HTR-8/SVneo (cell line): ENCODE data around the gene GPR135.

Experiments used
- DNase-seq: peaks from one replicate; pipeline ENCODE4 v3.0.0; 2011; ENCODE audit warnings: low spot score, mixed read lengths; ENCODE audit not compliant: insufficient read length
- FAIRE-seq: peaks from 2 replicates; lab custom pipeline; 2011; peaks lifted over from hg19 to GRCh38; lab: Jason Lieb, UNC

The GPR135 gene

DNA sequence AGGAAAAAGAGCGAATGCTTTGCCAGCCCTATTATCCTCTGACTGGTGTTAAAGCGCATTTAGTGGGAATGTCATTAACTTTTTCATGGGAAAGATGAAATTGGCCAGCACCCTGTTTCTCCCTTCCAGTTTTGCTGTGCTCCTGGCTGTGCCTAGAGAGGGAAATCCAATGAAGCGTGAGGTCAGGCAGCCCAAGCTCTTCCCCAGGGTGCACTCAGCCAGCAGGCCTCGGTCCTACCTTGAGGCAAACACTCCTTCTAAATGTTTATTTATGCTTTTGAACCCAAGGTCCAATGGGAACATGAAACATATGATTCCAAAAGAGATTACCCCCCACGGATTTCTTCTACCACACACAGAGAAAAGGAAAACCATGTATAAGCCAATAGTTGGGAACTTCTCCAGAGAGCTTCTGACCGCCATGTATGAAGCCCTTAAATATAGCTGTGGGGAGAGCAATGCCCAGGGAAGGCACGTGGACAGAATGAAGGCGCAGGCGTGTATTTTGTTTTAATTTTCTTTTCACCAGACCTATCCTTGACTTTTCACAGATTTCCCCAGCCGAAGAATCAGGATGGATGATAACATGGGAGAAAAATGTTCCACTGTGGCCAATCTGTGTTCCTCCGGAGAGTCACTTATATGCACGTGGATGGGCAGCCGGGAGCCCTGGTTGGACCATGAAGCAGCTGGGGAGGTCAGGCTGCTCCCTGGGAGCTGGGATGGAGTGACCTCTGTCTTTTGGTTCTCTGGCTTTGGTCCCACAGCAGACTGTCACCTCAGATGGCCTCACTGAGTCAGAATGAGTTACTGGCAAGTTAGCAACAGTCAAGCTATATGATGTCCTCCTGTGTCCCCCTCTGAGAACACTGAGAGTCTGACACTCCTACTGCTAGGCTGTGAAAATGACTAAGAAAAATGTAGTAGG lies 37.3 kb downstream of the GPR135 start:
- FAIRE-seq (peak; percentile 95), DNase-seq (no peak)

DNA sequence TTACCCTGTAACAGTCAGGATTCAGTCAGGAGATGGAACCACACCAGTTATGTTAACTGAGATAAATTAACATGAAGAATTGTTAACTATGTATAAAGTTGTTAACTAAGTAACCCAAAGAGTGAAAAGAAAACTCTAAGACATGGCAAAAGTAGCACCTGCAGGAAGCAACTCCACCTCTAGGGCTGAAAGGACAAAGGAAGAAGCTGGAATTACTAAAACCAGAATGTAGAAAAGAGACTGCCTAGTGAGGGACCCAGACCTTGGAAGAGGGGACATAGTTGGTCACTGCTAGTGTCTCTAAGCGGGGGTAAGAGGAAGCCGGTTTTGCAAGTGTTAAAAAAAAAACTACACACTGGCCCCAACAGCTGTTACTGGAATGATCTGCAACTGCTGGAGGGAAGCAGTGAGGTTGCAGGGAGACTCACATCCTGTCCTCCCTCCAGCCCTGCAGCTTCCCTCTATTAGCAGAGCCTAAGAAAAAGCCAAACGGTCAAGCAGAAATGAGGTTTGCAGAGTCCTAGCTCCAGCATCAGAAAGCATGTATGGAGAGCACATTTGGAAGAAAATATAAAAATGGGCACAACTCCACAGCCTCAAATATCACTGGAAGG lies 39.8 kb downstream of the GPR135 start:
- DNase-seq (no peak), FAIRE-seq (peak; percentile 62)

DNA sequence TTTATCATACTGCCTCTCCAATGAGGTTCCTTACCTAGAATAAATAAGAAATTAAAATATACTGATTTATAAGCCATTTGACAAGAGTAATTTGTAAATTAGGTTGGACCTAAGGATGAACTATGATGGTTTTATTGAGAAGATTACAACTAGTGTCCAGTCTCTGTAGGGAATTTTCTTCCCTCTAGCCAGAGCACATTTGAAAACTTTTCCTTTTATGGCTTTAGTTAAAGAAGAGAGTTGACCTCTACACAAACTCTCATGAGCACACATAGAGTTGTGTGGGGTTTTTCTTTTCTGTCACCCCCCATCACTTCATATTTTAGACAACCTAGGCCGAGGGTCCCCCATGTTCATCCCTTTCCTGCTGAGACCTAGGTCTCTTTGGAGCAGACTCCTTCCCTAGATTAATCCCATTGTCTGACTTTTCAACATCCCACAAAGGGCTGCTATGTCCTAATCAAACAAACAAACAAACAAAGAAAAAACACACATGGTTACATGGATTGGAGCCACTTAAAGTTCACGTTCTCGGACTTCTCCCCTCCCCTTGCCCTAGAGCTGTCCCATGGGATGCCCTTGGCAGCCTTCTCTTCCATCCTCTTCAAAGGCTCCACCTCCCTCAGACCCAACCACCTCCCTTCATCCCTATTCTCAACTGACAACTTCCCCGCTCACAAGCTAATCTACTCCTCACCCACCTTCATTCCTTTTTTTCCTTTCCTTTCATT lies 40.7 kb downstream of the GPR135 start:
- FAIRE-seq = peak; percentile 87

DNA sequence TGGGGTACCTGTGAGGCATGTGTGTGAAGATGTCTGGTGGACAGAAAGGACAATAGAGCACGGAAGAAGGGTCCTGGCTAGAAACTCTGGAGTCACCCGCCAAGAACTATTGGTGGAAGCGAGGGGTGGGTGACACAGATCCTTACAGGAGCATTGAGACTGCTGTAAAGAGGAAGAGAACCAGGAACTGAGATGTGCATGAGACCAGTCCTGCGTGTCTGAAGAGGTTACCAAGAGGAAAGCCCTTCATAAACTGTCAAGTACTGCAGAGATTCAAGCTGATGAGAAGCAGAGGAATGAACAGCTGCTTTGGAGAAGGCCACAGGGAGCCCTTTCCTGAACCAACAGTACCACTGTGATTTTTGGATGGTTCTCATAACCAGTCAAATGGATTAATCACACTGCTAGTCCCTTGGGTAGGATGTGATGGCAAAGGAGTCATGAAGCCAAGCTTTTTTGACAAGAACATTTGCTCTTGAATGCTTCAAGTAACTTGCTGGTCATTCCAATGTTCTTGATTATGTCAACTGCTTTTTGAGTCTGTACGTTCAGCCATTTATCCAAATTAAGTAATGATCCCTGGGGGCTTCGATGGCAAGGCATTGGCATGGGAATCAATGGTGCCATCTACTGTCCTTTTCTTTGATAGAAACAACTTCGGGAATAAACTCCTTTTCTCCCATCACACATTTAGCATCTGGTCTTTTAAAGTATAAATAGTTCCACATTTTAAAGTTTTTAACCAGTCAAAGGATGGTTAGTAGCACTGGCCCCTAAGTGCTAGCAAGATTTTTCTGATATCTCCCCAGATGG lies 42.9 kb downstream of the GPR135 start:
- peak; percentile 74 for DNase-seq
- FAIRE-seq = peak; percentile 92

More for the DNA sequence above, 40.7 kb downstream of the GPR135 start:
- DNase-seq = no peak

DNA sequence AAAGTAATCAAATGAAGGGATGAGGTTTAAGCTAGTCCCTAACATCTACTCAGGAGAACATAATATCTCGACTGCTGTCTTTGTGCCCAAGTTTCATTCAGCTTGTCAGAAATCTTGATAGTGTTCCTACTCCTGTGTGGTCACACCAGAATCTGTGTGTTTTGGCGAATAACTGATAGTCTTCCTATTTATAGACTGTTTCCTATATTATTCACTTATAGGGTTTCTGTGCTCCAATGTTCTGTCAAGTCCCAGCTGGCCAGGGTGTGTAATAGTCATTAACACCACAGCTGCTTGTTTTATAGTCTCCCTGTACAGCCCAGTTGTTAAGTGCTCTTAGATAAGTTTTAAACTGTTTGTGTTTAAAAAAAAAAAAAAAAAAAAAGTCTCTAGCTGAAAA lies 45.9 kb downstream of the GPR135 start:
- DNase-seq = no peak

DNA sequence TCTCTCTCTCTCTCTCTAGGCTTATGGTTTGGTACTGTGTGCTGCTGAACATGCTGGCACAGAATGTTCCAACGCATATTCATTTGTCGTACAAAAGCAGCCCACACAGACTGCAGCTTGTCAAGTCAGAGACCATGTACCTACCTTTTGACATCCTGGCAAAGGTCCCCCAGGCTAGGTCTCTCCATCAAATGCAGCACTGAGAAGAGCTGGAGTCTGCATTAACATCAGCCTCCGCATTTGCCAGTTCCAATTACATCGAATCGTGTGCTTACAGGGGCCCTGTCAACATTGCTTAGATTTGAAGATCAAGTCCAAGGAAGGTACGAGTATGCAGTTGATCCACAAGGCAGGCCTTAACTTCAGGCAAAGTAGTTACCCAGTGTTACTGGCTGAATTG lies 47.9 kb downstream of the GPR135 start:
- no peak for DNase-seq
- FAIRE-seq = no peak

More for the DNA sequence above, 45.9 kb downstream of the GPR135 start:
- peak; percentile 86 for FAIRE-seq

DNA sequence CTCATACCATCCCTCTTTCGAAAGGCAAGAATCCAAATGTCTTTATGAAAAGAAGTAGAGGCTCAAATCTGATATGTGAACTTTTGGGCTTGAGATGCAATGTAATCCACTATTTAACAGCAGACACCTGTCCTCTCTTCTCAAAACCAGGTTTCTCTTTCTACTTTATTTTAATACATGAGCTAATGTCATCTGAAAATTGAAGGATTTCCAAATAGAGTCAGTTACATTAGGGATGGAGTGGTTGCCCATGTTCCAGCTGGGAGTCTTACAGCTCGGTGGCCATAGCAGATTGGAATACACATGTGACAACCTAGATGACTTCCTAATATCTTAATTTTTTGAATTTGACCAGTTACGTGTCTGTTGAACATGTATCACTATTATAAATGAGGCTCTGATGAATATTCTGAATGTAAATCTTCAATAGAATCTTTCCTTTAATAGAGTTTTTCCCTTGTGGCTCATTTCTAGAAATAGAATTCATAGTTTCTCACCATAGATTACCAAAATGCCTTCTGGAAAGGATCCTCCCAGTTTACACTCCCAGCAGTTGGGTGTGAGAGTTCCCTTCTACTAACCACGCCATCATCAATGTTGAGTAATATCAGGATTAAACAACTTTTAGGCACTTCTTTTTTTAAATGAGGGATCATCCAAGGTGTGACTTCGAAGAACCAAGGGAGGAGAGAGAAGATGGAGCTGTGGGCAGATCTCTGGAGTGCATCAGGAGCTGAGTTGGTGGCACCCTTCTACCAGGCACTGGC lies 49.2 kb downstream of the GPR135 start:
- FAIRE-seq = no peak
- no peak for DNase-seq
